Measurements from ENCODE around the gene HOXD3. TPM values are rescaled to one million over a fixed set of nuclear protein-coding genes. Genes with fewer than 3 reads are reported as not detected.
A peak's percentile ranks its signal among the peaks of the same experiment; 100 is the strongest.

HOXD3 gene
- total and polyA plus RNA-seq, 4 donors: 7.3 to 23.0 (median 14.7) TPM

DNA sequence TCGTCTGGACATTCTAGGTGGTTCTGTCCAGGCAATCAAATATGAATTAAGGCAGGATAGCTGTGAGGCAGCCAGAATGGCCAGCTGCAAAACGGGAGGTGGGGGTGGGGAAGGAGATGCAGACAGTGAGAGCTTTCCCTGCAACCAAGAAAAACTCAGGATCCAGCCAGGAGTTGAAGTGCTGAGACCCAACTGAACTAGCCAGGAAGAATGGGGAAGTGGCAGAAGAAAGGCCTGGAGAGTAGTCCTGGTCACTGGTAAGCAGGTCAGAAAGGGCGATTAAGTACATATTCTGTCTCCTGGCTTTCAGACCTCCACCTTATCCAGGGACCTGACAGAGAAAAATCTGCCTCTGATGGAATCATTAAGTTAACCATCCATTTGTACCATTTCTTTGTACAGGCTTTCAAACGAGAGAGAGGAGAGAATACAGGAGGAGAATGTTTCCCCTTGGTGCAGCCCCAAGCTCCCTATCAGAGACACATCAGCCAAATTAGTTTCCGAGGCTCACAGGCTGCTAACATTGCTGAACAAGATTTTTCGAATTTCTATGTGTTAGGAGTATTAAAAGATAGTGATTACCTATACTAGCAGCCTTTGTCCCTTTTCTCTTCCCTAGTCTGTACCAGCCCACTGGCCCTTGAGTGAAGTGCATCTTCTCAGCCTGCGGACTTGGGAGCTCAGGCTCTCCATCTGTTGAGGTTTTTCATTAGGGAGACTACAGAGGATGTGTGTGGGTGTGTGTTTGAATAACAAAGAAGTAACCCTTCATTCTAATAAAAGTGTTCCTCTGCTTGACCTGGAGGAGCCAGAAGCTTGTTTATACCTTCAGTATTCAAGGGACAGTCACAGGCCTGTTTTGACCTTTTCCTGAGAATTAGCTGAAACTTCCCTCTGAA, 18.9 kb downstream of the HOXD3 start:
- Histone ChIP-seq H3K4me3 (ENCODE audit: low read depth, low read length) (no peak overlapping the region), H3K9me3 (ENCODE audit: control insufficient read depth, insufficient read depth, low read length) (no peaks in the 10 kb centered on the region), H3K4me1 (ENCODE audit: control insufficient read depth, insufficient read depth, low read length) (peaks cover 43% of the 10 kb centered on the region), H3K27ac (ENCODE audit: low read depth, low read length) (peak overlapping the region; percentile 85), H3K36me3 (ENCODE audit: control insufficient read depth, insufficient read depth, low read length) (peaks cover 19% of the 10 kb centered on the region), H3K27me3 (ENCODE audit: control insufficient read depth, insufficient read depth, low read length) (peaks cover 31% of the 10 kb centered on the region)
- WGBS (ENCODE audit: insufficient coverage): 11% methylated on average over 2 of the region's 7 CpGs
- DNase-seq (ENCODE audit: low read depth in 4 of 6, low spot score in 6 of 6): peak in 2 of 6 donors; percentile 33 to 60

- DNase-seq (ENCODE audit: low read depth in 4 of 6, low spot score in 6 of 6): peak in 1 of 6 donors; percentile 25
- Histone ChIP-seq H3K27ac (ENCODE audit: low read depth, low read length) (no peak overlapping the region), H3K36me3 (ENCODE audit: control insufficient read depth, insufficient read depth, low read length) (peaks cover 3% of the 10 kb centered on the region), H3K4me1 (ENCODE audit: control insufficient read depth, insufficient read depth, low read length) (peaks cover 28% of the 10 kb centered on the region), H3K27me3 (ENCODE audit: control insufficient read depth, insufficient read depth, low read length) (peaks cover 22% of the 10 kb centered on the region), H3K9me3 (ENCODE audit: control insufficient read depth, insufficient read depth, low read length) (no peaks in the 10 kb centered on the region), H3K4me3 (ENCODE audit: low read depth, low read length) (peak overlapping the region; percentile 46)
- WGBS (ENCODE audit: insufficient coverage): 12% methylated on average over 10 of the region's 12 CpGs
These were observed 20.5 kb downstream of the HOXD3 start for GRCh38 chr2:176177580-176178037.

- Histone ChIP-seq H3K4me3 (ENCODE audit: low read depth, low read length) (peak overlapping the region; percentile 46), H3K27ac (ENCODE audit: low read depth, low read length) (no peak overlapping the region), H3K36me3 (ENCODE audit: control insufficient read depth, insufficient read depth, low read length) (peaks cover 3% of the 10 kb centered on the region), H3K9me3 (ENCODE audit: control insufficient read depth, insufficient read depth, low read length) (no peaks in the 10 kb centered on the region), H3K27me3 (ENCODE audit: control insufficient read depth, insufficient read depth, low read length) (peaks cover 17% of the 10 kb centered on the region), H3K4me1 (ENCODE audit: control insufficient read depth, insufficient read depth, low read length) (peaks cover 28% of the 10 kb centered on the region)
- 4% methylated on average over 68 of the region's 68 CpGs for WGBS (ENCODE audit: insufficient coverage)
- peak in 1 of 6 donors; percentile 76 for DNase-seq (ENCODE audit: low read depth in 4 of 6, low spot score in 6 of 6)
These were observed 21.1 kb downstream of the HOXD3 start for GRCh38 chr2:176178038-176178756.

- no peaks in the 10 kb centered on the region for H3K9me3 ChIP-seq (ENCODE audit: control insufficient read depth, insufficient read depth, low read length)
- no peak overlapping the region for H3K27ac ChIP-seq (ENCODE audit: low read depth, low read length)
- peaks cover 16% of the 10 kb centered on the region for H3K27me3 ChIP-seq (ENCODE audit: control insufficient read depth, insufficient read depth, low read length)
- no peak overlapping the region for H3K4me3 ChIP-seq (ENCODE audit: low read depth, low read length)
- no CpG with 5 or more reads among the region's 7 CpGs for WGBS (ENCODE audit: insufficient coverage)
- DNase-seq (ENCODE audit: low read depth in 4 of 6, low spot score in 6 of 6): no peak
- H3K36me3 ChIP-seq (ENCODE audit: control insufficient read depth, insufficient read depth, low read length): peaks cover 3% of the 10 kb centered on the region
- peaks cover 28% of the 10 kb centered on the region for H3K4me1 ChIP-seq (ENCODE audit: control insufficient read depth, insufficient read depth, low read length)
These were observed 21.7 kb downstream of the HOXD3 start for GRCh38 chr2:176178757-176179295.

DNA sequence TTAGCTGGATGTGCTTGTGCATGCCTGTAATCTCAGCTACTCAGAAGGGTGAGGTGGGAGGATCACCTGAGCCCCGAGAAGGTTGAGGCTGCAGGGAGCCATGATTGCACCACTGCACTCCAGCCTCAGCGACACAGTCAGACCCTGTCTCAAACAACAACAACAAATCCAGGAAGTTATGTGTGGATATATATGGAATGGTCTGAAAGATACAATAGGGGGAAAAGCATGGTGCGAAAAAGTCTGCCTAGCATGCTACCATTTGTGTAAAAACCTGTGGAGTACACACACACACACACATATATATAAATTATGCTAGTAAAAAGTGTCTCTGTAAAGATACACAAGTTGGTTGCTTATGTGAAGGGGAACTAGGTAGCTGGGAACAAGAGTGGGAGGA, 24.4 kb downstream of the HOXD3 start:
- DNase-seq (ENCODE audit: low read depth in 4 of 6, low spot score in 6 of 6): no peak
- no peaks in the 10 kb centered on the region for H3K9me3 ChIP-seq (ENCODE audit: control insufficient read depth, insufficient read depth, low read length)
- no peak overlapping the region for H3K27ac ChIP-seq (ENCODE audit: low read depth, low read length)
- 60% methylated on average over 1 of the region's 3 CpGs for WGBS (ENCODE audit: insufficient coverage)
- peaks cover 13% of the 10 kb centered on the region for H3K4me1 ChIP-seq (ENCODE audit: control insufficient read depth, insufficient read depth, low read length)
- no peaks in the 10 kb centered on the region for H3K36me3 ChIP-seq (ENCODE audit: control insufficient read depth, insufficient read depth, low read length)
- H3K27me3 ChIP-seq (ENCODE audit: control insufficient read depth, insufficient read depth, low read length): peaks cover 15% of the 10 kb centered on the region
- H3K4me3 ChIP-seq (ENCODE audit: low read depth, low read length): no peak overlapping the region

DNA sequence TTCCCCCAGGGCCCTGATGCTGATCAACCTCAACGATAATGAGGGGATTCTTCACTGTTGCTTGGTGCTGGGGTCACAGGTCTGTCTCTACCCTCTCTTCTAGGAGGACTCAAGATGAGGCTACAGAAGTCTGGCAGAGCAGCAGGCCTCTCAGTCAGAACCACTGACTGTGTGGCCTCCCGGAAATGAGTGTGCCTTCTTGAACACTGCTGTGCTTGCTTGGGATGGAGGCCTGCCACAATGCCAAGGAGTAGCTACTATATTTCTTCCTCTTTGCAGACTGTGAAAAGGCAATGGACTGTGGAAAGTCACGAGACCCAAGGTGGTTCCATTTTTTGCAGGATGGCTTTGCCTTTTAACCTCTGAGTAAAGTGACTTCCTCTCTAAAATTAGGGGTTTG, 25.6 kb downstream of the HOXD3 start:
- H3K27me3 ChIP-seq (ENCODE audit: control insufficient read depth, insufficient read depth, low read length): peaks cover 24% of the 10 kb centered on the region
- H3K9me3 ChIP-seq (ENCODE audit: control insufficient read depth, insufficient read depth, low read length): no peaks in the 10 kb centered on the region
- peaks cover 12% of the 10 kb centered on the region for H3K4me1 ChIP-seq (ENCODE audit: control insufficient read depth, insufficient read depth, low read length)
- no peaks in the 10 kb centered on the region for H3K36me3 ChIP-seq (ENCODE audit: control insufficient read depth, insufficient read depth, low read length)
- 76% methylated on average over 2 of the region's 3 CpGs for whole genome bisulfite sequencing (ENCODE audit: insufficient coverage)
- H3K27ac ChIP-seq (ENCODE audit: low read depth, low read length): no peak overlapping the region
- H3K4me3 ChIP-seq (ENCODE audit: low read depth, low read length): no peak overlapping the region
- no peak for DNase-seq (ENCODE audit: low read depth in 4 of 6, low spot score in 6 of 6)

- Histone ChIP-seq H3K4me3 (ENCODE audit: low read depth, low read length) (no peak overlapping the region), H3K36me3 (ENCODE audit: control insufficient read depth, insufficient read depth, low read length) (no peaks in the 10 kb centered on the region), H3K9me3 (ENCODE audit: control insufficient read depth, insufficient read depth, low read length) (no peaks in the 10 kb centered on the region), H3K27ac (ENCODE audit: low read depth, low read length) (no peak overlapping the region), H3K27me3 (ENCODE audit: control insufficient read depth, insufficient read depth, low read length) (peaks cover 37% of the 10 kb centered on the region), H3K4me1 (ENCODE audit: control insufficient read depth, insufficient read depth, low read length) (peaks cover 22% of the 10 kb centered on the region)
- 40% methylated on average over 1 of the region's 2 CpGs for WGBS (ENCODE audit: insufficient coverage)
- no peak for DNase-seq (ENCODE audit: low read depth in 4 of 6, low spot score in 6 of 6)
These were observed 27.6 kb downstream of the HOXD3 start for GRCh38 chr2:176184749-176185148.

DNA sequence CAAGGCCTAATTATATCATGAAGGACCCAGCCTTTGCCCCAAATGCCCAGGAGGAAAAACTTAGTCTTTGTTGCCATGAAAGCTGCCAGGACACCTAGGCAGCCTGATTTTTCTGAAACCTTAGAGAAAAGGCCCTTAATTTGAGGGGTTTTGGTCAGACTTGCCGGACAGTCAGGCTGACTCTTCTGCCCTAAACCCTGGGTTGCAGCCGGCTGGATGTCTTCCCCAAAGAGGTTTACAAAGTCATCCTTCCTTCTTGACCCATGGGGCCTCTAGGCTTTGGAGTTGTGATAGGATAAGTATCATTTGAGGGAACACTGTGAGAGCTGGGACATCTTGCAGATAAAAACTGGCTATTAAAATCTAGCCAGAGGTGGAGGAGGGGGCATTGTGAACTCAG, 28.9 kb downstream of the HOXD3 start:
- WGBS (ENCODE audit: insufficient coverage): no CpG with 5 or more reads among the region's 2 CpGs
- H3K27me3 ChIP-seq (ENCODE audit: control insufficient read depth, insufficient read depth, low read length): peaks cover 42% of the 10 kb centered on the region
- no peak overlapping the region for H3K4me3 ChIP-seq (ENCODE audit: low read depth, low read length)
- peaks cover 25% of the 10 kb centered on the region for H3K4me1 ChIP-seq (ENCODE audit: control insufficient read depth, insufficient read depth, low read length)
- no peaks in the 10 kb centered on the region for H3K9me3 ChIP-seq (ENCODE audit: control insufficient read depth, insufficient read depth, low read length)
- no peak for DNase-seq (ENCODE audit: low read depth in 4 of 6, low spot score in 6 of 6)
- H3K36me3 ChIP-seq (ENCODE audit: control insufficient read depth, insufficient read depth, low read length): no peaks in the 10 kb centered on the region
- no peak overlapping the region for H3K27ac ChIP-seq (ENCODE audit: low read depth, low read length)

DNA sequence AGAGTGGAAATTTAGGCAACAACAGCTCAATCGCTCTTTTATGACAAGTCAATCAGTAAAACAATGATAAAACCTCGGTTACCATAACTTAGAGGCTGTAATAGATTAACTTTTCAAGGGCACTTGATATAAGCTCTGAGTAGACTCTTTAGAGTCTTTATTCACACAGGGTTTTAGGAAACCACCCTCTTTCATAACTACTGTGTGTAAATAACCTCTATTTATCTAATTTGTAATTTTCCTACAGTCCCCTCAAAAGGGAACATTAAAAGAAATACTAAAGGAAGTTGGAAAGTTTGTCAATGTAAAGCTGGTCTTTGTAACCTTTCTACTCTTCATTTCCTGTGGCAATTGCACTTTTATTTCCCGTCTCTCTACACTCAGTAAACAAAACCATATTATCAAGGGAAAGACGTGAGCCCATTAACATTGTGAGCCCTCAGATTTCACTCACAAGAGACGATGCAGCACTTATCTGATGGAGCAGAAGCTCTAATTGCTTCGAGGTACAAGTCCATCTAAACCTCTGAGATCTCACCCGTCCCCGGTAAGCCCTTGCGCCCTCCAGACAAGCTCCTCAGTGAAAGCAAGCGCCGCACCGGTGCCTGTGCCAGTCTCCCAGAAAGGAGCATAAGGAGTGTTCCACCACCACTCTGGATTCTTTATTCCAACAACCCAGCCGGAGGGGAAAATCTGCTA, 30.2 kb downstream of the HOXD3 start:
- DNase-seq (ENCODE audit: low read depth in 4 of 6, low spot score in 6 of 6): peak in 2 of 6 donors; percentile 40 to 49
- Histone ChIP-seq H3K9me3 (ENCODE audit: control insufficient read depth, insufficient read depth, low read length) (no peaks in the 10 kb centered on the region), H3K4me1 (ENCODE audit: control insufficient read depth, insufficient read depth, low read length) (peaks cover 25% of the 10 kb centered on the region), H3K4me3 (ENCODE audit: low read depth, low read length) (peak overlapping the region; percentile 51), H3K27me3 (ENCODE audit: control insufficient read depth, insufficient read depth, low read length) (peaks cover 49% of the 10 kb centered on the region), H3K36me3 (ENCODE audit: control insufficient read depth, insufficient read depth, low read length) (no peaks in the 10 kb centered on the region), H3K27ac (ENCODE audit: low read depth, low read length) (no peak overlapping the region)
- 6% methylated on average over 10 of the region's 13 CpGs for WGBS (ENCODE audit: insufficient coverage)
